WERI-Rb-1 (cell line): Measurements from ENCODE around the gene NAP1L2.

ENCODE experiments used
- DNase-seq: peaks from one replicate; pipeline ENCODE4 v3.0.0-alpha.2; 2020
- H3K27ac ChIP-seq: fragments of 250-450 bp; sonication (Bioruptor Pico); 2 replicates; pipeline ENCODE4 v1.5.1; 2020; ENCODE audit warnings: mild to moderate bottlenecking, moderate library complexity
- H3K27me3 ChIP-seq: fragments of 250-450 bp; sonication (Bioruptor Pico); 2 replicates; pipeline ENCODE4 v1.5.1; 2021; ENCODE audit warnings: mild to moderate bottlenecking, low read depth, moderate library complexity; ENCODE audit not compliant: insufficient read depth, severe bottlenecking
- H3K36me3 ChIP-seq: fragments of 250-450 bp; sonication (Bioruptor Pico); 2 replicates; pipeline ENCODE4 v1.5.1; 2020; ENCODE audit warnings: mild to moderate bottlenecking, moderate library complexity
- H3K4me3 ChIP-seq: 2 replicates; pipeline ENCODE4 v1.5.1; 2011; ENCODE audit warnings: low read depth, mild to moderate bottlenecking, control low read depth, low read length
- H3K9me3 ChIP-seq: fragments of 250-450 bp; sonication (Bioruptor Pico); 2 replicates; pipeline ENCODE4 v1.5.1; 2021; ENCODE audit warnings: mild to moderate bottlenecking, moderate library complexity; ENCODE audit not compliant: severe bottlenecking
- CTCF ChIP-seq: IDR thresholded peaks from 2 replicates; pipeline ENCODE4 v1.5.1; 2011; ENCODE audit warnings: low read depth, mild to moderate bottlenecking, control low read depth, inconsistent platforms, low read length

Gene NAP1L2

GRCh38 chrX:73214426-73215094 is at the start of gene NAP1L2:
Gene NAP1L2 (minus strand): TSS chrX:73214851. CDS start chrX:73214492, 359 bp downstream.
- no peak within 1 kb of the TSS for H3K4me3 ChIP-seq

GRCh38 chrX:73262991-73263390 is 48.3 kb upstream of the NAP1L2 start:
- no peaks in the 10 kb centered on the region for H3K36me3 ChIP-seq
- peaks cover 42% of the 10 kb centered on the region for H3K27me3 ChIP-seq
- TF ChIP-seq CTCF: peak; percentile 6; the same call in 1 of the 2 replicates
- no peaks in the 10 kb centered on the region for H3K9me3 ChIP-seq
- no peak for DNase-seq
- H3K27ac ChIP-seq: no peak overlapping the region
- no peak overlapping the region for H3K4me3 ChIP-seq

More at GRCh38 chrX:73214426-73215094, at the start of gene NAP1L2:
- DNase-seq: no peak
- no peak for TF ChIP-seq CTCF
- Histone ChIP-seq H3K36me3 (no peaks in the 10 kb centered on the region), H3K27me3 (peaks cover 51% of the 10 kb centered on the region), H3K27ac (no peak within 1 kb of the TSS), H3K9me3 (no peaks in the 10 kb centered on the region)

- Histone ChIP-seq H3K9me3 (no peaks in the 10 kb centered on the region), H3K4me3 (no peak overlapping the region), H3K27me3 (peaks cover 3% of the 10 kb centered on the region), H3K36me3 (no peaks in the 10 kb centered on the region), H3K27ac (no peak overlapping the region)
- TF ChIP-seq CTCF: no peak
- no peak for DNase-seq
These were observed 24.6 kb upstream of the NAP1L2 start for GRCh38 chrX:73239242-73239641.

GRCh38 chrX:73217621-73218020 is 3.0 kb upstream of the NAP1L2 start:
- no peaks in the 10 kb centered on the region for H3K36me3 ChIP-seq
- H3K9me3 ChIP-seq: no peaks in the 10 kb centered on the region
- H3K4me3 ChIP-seq: no peak overlapping the region
- TF ChIP-seq CTCF: no peak
- H3K27me3 ChIP-seq: peaks cover 36% of the 10 kb centered on the region
- DNase-seq: no peak
- no peak overlapping the region for H3K27ac ChIP-seq

- Histone ChIP-seq H3K4me3 (no peak overlapping the region), H3K9me3 (no peaks in the 10 kb centered on the region), H3K27ac (no peak overlapping the region), H3K27me3 (peaks cover 48% of the 10 kb centered on the region), H3K36me3 (no peaks in the 10 kb centered on the region)
- no peak for DNase-seq
- TF ChIP-seq CTCF: no peak
These were observed 595 bp upstream of the NAP1L2 start for GRCh38 chrX:73215246-73215645.
